ENCODE measurements around the gene DHRS3.
"Not testable (repeated sequence)": the region's sequence is repeated elsewhere in the genome, so short reads cannot be mapped to it uniquely, and the experiment has no call there.

Gene DHRS3, protein sequence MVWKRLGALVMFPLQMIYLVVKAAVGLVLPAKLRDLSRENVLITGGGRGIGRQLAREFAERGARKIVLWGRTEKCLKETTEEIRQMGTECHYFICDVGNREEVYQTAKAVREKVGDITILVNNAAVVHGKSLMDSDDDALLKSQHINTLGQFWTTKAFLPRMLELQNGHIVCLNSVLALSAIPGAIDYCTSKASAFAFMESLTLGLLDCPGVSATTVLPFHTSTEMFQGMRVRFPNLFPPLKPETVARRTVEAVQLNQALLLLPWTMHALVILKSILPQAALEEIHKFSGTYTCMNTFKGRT

DNA sequence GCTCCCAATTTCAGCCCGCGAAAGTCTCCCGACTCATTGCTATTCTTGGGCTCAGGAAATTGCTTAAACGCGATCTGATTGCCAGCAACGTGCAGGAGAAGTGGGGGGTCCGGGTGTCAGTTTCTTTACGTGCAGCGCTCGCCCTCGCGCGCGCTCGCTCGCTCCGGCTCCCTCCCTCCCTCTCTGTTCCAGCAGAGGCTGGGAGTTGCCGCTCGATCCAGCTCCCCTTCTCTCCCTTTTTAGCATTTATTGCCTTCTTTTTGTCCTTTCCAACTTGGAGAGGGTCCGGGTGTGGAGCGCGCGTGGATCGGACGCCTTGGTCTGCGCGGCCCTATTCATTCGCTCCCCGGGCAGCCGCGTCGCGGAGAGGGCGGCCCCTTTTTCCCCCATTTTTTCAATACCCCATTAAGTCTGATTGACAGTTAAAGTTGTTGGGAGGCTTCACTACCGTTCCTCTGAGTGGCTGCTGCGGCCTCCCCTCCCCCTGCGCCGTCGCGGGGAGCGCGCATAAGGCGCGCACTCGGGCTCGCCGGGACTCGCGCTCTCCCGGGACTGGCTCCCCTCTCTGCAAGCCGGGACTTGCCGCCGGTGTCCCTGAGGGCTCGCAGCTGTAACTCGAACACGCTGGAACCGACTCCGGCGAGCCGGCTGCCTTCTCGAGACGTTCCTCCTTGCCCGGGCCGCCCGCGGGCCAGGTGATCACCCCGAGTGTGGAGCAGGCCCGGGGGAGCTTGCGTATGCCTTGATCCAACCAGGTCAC lies at the start of gene DHRS3:
TSS of gene DHRS3 (minus strand) at position 310 of the 760 bp plus-strand sequence. CDS start 862 bp downstream, outside the sequence.
- peak within 1 kb of the TSS; percentile 62 for H3K9ac ChIP-seq (ENCODE audit: low read depth, low read length)
- H3K36me3 ChIP-seq (ENCODE audit: insufficient read depth, low read length), result peaks cover under 1% of the 10 kb centered on the region; the same call in 1 of the 2 replicates
- H3K4me1 ChIP-seq (ENCODE audit: insufficient read depth, low read length), result peaks cover 19% of the 10 kb centered on the region
- no peaks in the 10 kb centered on the region for H3K9me3 ChIP-seq (ENCODE audit: control insufficient read depth, insufficient read depth, low read length)

DNA sequence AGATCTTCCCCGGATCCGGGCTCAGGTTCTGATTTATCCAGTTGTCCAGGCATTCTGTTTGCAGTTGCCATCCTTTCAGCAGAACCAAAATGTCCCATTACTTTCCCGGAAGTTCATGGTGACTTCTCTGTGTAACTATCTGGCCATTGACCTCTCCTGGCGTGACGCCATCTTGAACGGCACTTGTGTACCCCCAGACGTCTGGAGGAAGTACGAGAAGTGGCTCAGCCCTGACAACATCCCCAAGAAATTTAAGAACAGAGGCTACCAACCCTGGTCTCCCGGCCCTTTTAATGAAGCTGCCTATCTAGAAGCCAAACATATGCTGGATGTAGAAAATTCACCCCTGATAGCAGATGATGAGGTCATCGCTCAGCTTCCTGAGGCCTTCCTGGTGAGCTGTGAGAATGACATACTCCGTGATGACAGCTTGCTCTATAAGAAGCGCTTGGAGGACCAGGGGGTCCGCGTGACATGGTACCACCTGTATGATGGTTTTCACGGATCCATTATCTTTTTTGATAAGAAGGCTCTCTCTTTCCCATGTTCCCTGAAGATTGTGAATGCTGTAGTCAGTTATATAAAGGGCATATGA lies 48.2 kb upstream of the DHRS3 start:
- Histone ChIP-seq H3K4me1 (ENCODE audit: insufficient read depth, low read length) (peaks cover 5% of the 10 kb centered on the region; the same call in 1 of the 2 replicates), H3K9ac (ENCODE audit: low read depth, low read length) (no peak overlapping the region), H3K9me3 (ENCODE audit: control insufficient read depth, insufficient read depth, low read length) (peaks cover 11% of the 10 kb centered on the region), H3K36me3 (ENCODE audit: insufficient read depth, low read length) (no peaks in the 10 kb centered on the region; the same call in 1 of the 2 replicates)

DNA sequence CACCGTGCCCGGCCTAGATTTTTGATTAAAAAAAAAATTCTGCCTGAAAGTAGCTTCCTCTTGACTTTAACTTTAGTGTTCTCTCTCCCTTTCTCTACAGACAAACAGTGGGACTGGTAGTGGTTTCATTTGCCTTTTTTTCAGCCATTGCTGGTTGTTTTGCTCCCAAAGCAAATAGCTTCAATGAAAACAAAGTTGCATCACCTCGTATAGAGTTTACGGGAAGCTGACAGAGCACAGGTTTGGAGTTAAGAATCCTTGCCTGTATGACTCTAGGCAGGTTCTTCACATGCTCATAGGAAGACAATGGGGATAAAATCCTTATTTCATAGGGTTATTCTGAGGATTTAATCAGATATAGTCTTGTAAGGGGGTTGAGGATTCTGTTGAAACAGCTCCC lies 47.5 kb upstream of the DHRS3 start:
- H3K9ac ChIP-seq (ENCODE audit: low read depth, low read length), result no peak overlapping the region
- peaks cover 11% of the 10 kb centered on the region for H3K9me3 ChIP-seq (ENCODE audit: control insufficient read depth, insufficient read depth, low read length)
- no peaks in the 10 kb centered on the region; the same call in 1 of the 2 replicates for H3K36me3 ChIP-seq (ENCODE audit: insufficient read depth, low read length)
- peaks cover 6% of the 10 kb centered on the region; the same call in 1 of the 2 replicates for H3K4me1 ChIP-seq (ENCODE audit: insufficient read depth, low read length)

DNA sequence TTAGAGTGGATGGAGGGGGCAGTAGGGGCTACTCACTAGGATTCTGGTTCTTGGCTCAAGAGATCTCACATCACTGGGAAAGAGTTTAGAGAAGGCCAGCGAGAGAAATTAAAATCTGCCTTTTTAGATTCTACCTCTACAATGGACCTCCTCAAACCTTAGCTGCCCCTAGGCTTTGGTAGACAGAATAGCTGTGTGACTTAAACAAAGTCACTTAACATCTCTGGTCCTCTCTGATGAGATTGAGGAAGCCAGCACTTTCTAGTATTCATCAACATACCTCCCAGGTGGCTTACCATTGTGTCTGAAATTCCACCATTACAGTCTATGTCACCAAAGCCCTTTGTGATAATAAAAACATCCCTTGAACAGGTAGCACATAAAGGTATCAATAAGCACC lies 44.5 kb upstream of the DHRS3 start:
- no peaks in the 10 kb centered on the region; the same call in 1 of the 2 replicates for H3K9me3 ChIP-seq (ENCODE audit: control insufficient read depth, insufficient read depth, low read length)
- peaks cover 6% of the 10 kb centered on the region; the same call in 1 of the 2 replicates for H3K4me1 ChIP-seq (ENCODE audit: insufficient read depth, low read length)
- no peak overlapping the region for H3K9ac ChIP-seq (ENCODE audit: low read depth, low read length)
- no peaks in the 10 kb centered on the region; the same call in 1 of the 2 replicates for H3K36me3 ChIP-seq (ENCODE audit: insufficient read depth, low read length)

DNA sequence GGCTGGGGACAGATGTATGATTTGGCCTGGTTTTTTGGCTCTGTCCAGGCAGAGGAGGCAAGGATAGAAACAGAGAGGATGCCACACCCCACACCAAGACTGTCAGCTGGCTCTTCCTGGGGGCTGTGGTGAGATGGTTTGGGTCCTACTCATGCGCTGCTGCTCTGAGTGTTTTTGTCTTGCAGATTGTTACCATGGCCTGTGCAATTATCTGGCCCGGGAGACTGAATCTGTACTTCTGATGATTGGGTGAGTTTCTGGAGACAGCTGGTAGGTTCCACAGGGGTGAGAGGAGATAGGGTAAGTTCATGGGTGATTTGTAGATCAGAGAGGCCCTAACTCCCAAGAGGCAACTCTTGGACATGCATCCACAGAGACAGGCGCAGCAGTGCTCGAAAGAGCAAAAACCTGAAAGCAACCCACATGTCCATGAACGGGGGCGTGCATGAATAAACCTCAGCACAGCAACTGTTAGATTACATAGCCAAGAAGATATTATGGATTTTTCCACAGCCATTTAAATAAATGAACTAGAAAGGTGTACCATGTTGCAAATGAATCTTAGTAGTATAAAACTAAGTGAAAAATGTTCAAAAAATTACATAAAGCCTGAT lies 43.7 kb upstream of the DHRS3 start:
- no peak overlapping the region for H3K9ac ChIP-seq (ENCODE audit: low read depth, low read length)
- H3K36me3 ChIP-seq (ENCODE audit: insufficient read depth, low read length), result no peaks in the 10 kb centered on the region; the same call in 1 of the 2 replicates
- H3K4me1 ChIP-seq (ENCODE audit: insufficient read depth, low read length), result peaks cover 6% of the 10 kb centered on the region; the same call in 1 of the 2 replicates
- H3K9me3 ChIP-seq (ENCODE audit: control insufficient read depth, insufficient read depth, low read length), result 0 out of 2 replicates have a peak, but pooled peaks cover under 1% of the 10 kb centered on the region

DNA sequence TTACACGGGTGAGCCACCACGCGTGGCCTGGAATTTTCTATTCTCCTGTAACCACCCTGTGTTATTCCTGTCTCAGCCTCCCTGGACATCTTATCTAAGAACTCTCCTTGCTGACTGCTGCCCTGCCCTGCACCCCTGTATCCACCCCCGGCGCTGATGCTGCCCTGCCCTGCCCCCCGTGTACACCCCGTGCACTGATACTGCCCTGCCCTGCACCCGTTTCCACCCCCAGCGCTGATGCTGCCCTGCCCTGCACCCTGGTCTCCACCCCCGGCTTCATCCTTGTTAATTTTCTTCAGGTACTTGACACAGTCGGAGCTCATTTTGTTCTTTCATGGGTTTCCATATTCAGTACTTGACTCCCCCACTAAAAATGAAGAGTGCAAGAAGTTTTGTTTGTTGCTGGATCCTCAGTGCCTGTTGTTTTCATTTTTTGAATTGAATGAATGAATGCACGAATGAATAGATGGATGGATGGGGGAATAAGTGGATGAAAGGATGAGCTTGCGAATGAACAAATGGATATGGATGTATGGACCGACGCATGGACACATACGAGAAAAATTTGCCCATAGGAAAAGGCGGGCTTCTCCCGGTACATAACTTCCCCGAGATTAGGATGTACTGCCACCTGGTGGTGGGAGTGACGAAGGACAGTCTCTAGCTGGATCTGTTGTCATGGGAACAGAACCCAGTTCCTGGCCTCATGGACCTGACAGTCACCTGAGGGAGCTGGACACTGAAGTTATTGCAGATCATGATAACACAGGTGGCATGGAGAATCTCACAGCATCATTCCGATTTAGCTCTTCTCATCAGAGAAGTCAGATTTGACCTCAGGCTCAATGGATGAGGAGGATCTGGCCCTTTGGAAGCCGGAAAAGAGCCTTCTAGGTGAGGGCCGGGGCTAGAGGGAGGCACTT lies 40.8 kb upstream of the DHRS3 start:
- H3K9ac ChIP-seq (ENCODE audit: low read depth, low read length), result no peak overlapping the region
- H3K4me1 ChIP-seq (ENCODE audit: insufficient read depth, low read length), result peaks cover 6% of the 10 kb centered on the region; the same call in 1 of the 2 replicates
- 0 out of 2 replicates have a peak, but pooled peaks cover 5% of the 10 kb centered on the region for H3K9me3 ChIP-seq (ENCODE audit: control insufficient read depth, insufficient read depth, low read length)
- H3K36me3 ChIP-seq (ENCODE audit: insufficient read depth, low read length), result no peaks in the 10 kb centered on the region

DNA sequence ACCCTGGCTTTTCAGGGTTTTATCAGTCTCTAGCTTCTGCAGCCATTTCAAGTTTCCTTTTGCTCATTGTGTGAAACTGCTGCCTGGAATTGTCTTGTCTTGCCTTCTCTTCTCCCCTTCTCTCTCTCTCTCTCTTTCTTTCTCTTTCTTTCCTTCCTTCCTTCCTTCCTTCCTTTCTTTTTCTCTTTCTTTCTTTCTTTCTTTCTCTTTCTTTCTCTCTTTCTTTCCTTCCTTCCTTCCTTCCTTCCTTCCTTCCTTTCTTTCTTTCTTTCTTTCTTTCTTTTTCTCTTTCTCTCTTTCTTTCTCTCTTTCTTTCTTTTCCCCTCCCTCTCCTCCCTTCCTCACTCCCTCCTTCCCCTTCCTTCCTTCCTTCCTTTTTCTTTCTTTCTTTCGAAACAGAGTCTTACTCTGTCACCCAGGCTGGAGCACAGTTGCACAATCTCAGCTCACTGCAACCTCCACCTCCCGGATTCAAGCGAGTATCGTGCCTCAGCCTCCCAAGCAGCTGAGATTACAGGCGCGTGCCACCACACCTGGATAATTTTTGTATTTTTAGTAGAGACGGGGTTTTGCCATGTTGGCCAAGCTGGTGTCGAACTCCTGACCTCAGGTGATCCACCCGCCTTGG lies 40.0 kb upstream of the DHRS3 start:
- H3K9me3 ChIP-seq (ENCODE audit: control insufficient read depth, insufficient read depth, low read length); H3K4me1 ChIP-seq (ENCODE audit: insufficient read depth, low read length); H3K36me3 ChIP-seq (ENCODE audit: insufficient read depth, low read length); H3K9ac ChIP-seq (ENCODE audit: low read depth, low read length): not testable (repeated sequence)

DNA sequence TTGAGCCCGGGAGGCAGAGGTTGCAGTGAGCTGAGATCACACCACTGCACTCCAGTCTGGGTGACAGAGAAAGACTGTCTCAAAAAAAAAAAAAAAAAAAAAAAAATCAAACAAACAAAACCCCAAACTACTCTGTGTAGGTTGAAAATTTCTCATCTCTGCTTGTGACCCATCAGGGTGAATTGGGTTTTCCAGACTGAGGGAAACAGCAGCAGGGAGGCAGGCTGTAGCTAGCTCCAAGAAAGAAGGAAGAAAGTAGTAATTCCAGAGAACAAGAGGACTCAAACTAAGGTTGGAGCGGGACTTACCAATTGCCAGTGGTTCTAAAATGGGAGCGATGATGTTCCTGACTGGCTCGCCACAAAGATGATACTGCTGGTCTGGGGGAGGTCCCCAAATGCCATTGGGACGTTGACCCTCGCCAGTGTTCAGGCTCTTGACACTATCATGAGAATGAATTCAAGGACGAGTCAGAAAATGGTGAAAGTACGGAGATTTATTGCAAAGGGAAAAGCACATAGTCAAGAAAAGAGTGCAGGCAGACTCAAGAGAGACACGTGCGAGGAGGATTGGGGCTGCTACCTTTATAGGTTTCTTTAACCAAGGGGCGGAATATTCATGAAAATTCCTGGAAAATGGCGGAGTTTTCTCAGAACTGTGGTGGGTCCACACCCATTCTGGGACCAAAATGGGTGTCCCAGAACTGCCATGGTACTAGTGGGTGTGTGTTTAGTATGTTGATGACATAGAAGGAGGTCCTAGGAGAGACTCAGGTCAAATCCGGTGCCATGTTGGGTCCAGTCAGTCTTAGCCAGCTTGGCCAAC lies 39.3 kb upstream of the DHRS3 start:
- H3K9ac ChIP-seq (ENCODE audit: low read depth, low read length), result no peak overlapping the region

DNA sequence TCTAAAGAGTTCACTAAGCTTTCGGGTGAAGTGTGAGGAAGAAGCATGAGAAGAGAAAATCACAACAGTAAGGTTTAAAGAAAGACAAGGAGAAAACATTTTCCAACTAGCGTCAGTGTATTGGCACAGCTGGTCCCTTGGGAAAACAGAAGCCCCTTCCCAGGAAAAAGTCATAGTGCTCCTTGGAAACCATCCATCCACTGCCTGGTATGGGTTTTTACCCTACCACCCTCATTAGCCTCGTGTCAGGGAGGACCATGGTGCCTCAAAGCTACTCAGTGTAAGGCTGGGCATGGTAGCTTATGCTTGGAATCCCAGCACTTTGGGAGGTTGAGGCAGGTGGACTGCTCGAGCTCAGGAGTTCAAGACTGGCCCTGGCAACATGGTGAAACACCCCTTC lies 38.6 kb upstream of the DHRS3 start:
- Histone ChIP-seq H3K36me3 (ENCODE audit: insufficient read depth, low read length) (no peaks in the 10 kb centered on the region), H3K4me1 (ENCODE audit: insufficient read depth, low read length) (peaks cover 4% of the 10 kb centered on the region; the same call in 1 of the 2 replicates), H3K9ac (ENCODE audit: low read depth, low read length) (no peak overlapping the region), H3K9me3 (ENCODE audit: control insufficient read depth, insufficient read depth, low read length) (0 out of 2 replicates have a peak, but pooled peaks cover 5% of the 10 kb centered on the region)

More for the DNA sequence above, 39.3 kb upstream of the DHRS3 start:
- Histone ChIP-seq H3K36me3 (ENCODE audit: insufficient read depth, low read length) (no peaks in the 10 kb centered on the region), H3K4me1 (ENCODE audit: insufficient read depth, low read length) (peaks cover 6% of the 10 kb centered on the region; the same call in 1 of the 2 replicates), H3K9me3 (ENCODE audit: control insufficient read depth, insufficient read depth, low read length) (0 out of 2 replicates have a peak, but pooled peaks cover 5% of the 10 kb centered on the region)

DNA sequence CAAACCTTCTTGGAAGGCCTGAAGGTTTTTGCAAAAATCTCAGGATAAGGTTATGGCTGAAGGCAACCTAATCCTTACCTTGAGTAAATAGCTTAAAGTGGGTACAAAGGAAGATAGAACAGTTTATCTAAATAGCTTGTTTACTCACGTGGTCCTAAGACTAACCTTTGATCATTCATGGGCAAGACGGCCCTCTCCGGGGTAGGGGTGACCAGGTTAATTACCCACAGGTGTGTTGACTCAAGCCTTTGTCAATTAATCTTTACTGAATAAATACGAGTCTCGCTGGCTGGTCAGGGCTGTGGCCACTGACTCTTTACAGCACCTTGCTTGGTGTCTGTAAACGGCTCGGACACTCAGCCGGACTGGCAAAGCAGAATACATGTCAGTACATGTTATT lies 36.6 kb upstream of the DHRS3 start:
- Histone ChIP-seq H3K9me3 (ENCODE audit: control insufficient read depth, insufficient read depth, low read length) (0 out of 2 replicates have a peak, but pooled peaks cover 5% of the 10 kb centered on the region), H3K4me1 (ENCODE audit: insufficient read depth, low read length) (no peaks in the 10 kb centered on the region), H3K9ac (ENCODE audit: low read depth, low read length) (no peak overlapping the region), H3K36me3 (ENCODE audit: insufficient read depth, low read length) (no peaks in the 10 kb centered on the region)

DNA sequence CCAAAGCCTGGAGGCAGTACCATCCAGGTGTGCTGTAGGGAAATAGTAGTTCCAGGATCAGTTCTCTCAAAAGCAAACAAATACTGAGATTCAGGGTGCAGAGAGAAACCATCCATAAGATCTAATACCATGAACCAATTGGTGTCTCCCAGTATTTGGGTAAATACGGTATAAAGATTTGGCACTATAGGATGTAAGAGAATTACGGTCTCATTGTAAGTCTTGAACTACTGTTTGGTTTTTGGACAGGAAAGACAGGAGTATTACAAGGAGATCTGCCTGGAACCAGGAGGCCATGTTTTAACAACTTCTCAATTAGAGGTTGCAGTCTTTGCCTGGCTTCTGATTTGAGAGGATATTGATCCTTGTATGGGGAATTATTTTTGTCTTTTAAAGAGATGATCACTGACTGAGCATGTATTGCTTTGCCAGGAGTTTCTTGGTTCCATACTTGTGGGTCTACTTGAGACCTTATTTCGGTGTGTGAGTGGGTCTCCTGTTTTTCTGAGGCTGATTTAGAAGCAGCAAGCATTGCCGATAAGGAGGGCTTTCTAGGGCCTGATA lies 36.1 kb upstream of the DHRS3 start:
- H3K9me3 ChIP-seq (ENCODE audit: control insufficient read depth, insufficient read depth, low read length), result 0 out of 2 replicates have a peak, but pooled peaks cover 5% of the 10 kb centered on the region
- no peaks in the 10 kb centered on the region for H3K4me1 ChIP-seq (ENCODE audit: insufficient read depth, low read length)
- H3K9ac ChIP-seq (ENCODE audit: low read depth, low read length), result no peak overlapping the region
- H3K36me3 ChIP-seq (ENCODE audit: insufficient read depth, low read length), result no peaks in the 10 kb centered on the region

DNA sequence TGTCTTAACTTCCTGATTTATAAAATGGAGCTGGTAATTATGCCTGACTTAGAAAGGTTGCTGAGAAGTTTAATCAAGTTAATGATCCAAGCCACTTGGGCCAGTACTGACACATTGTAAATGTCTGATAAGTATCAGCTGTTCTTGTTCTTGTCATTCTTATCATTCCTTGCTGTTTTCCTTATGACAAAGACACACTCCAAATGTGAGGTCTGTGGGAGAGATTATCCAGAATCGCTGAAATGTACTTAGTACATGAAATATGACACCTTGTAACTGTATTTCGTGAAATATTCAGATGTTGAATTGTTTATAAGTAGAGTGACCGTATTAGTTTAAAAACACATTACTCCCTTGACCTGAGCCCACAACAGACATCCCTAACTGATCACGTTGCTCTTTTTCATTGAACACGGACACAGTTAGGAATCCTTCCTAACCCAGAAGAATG lies 32.0 kb upstream of the DHRS3 start:
- no peak overlapping the region for H3K9ac ChIP-seq (ENCODE audit: low read depth, low read length)
- no peaks in the 10 kb centered on the region for H3K4me1 ChIP-seq (ENCODE audit: insufficient read depth, low read length)
- H3K9me3 ChIP-seq (ENCODE audit: control insufficient read depth, insufficient read depth, low read length), result 0 out of 2 replicates have a peak, but pooled peaks cover 2% of the 10 kb centered on the region
- no peaks in the 10 kb centered on the region for H3K36me3 ChIP-seq (ENCODE audit: insufficient read depth, low read length)

All from ES-I3 (cell line).